Transverse colon (tissue), 4 donors: ENCODE measurements around the gene BLVRA.

Source experiments
- CTCF ChIP-seq, 5 experiments: fragments of 200-600 bp in 3 of 5; fragments of 450-650 bp in 2 of 5; sonication (generic) in 3 of 5; IDR thresholded peaks; 1 replicate in 2 of 5; 2 replicates in 3 of 5; pipeline ENCODE4 v1.5.1; 2016 to 2017; ENCODE audit warnings: antibody characterized with exemption in 5 of 5, inconsistent platforms in 3 of 5, mild to moderate bottlenecking in 2 of 5, moderate library complexity in 1 of 5
- EP300 ChIP-seq: sonication (generic); formaldehyde crosslinking; IDR thresholded peaks from one replicate; pipeline ENCODE4 v1.6.1; 2017; ENCODE audit warnings: antibody characterized with exemption, low read depth
- POLR2A ChIP-seq: fragments of 450-650 bp; IDR thresholded peaks from one replicate; pipeline ENCODE4 v1.6.1; 2016; ENCODE audit warnings: antibody characterized with exemption, mild to moderate bottlenecking, moderate library complexity
- POLR2AphosphoS5 ChIP-seq, 3 donors: sonication (generic); formaldehyde crosslinking; IDR thresholded peaks; one replicate each; pipeline ENCODE4 v1.6.1; 2016; ENCODE audit warnings: antibody characterized with exemption in 3 of 3

DNA sequence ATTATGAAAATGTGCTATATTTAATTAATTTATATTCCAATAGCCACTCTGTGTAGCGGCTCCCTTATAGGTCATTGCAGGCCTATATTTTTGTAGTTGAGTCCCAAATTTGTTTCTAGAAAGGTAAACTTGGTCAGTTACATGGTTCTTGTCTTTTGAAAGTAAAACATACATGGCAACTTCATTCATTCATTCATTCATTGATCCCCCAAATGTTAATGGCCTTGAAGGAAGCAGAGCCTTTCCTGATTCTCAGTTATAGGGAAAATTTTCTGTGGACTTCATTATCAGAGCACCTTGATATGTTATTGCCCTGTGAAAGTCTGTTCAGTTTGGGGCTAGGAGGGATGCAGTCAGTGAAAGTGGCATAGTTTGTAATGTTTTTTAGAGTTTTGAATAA, 2.9 kb downstream of the BLVRA start:
- TF ChIP-seq POLR2A (no peak), CTCF (IDR thresholded peaks at IDR 0.05) (no peak), POLR2AphosphoS5 (IDR thresholded peaks at IDR 0.05) (no peak), EP300 (no peak)
